Adrenal gland (tissue), 5 donors: Measurements from ENCODE around the gene IRF2BP2.

Experiments
- POLR2A ChIP-seq, 2 donors: fragments of 450-650 bp; IDR thresholded peaks; one replicate each; pipeline ENCODE4 v1.6.1; 2017; ENCODE audit warnings: antibody characterized with exemption in 2 of 2, mild to moderate bottlenecking in 2 of 2, moderate library complexity in 1 of 2
- TF ChIP-seq, protein P1 (sequence below), 6 experiments: fragments of 450-650 bp in 4 of 6; fragments of 200-600 bp in 2 of 6; sonication (generic) in 1 of 6; IDR thresholded peaks; 1 replicate in 5 of 6; 2 replicates in 1 of 6; pipeline versions ENCODE4 v1.5.1 to v1.8.0; 2016 to 2021; ENCODE audit warnings: antibody characterized with exemption in 6 of 6, mild to moderate bottlenecking in 2 of 6, moderate library complexity in 1 of 6
- donor health status: DM: no; HTN: no; CAD: no.

DNA sequence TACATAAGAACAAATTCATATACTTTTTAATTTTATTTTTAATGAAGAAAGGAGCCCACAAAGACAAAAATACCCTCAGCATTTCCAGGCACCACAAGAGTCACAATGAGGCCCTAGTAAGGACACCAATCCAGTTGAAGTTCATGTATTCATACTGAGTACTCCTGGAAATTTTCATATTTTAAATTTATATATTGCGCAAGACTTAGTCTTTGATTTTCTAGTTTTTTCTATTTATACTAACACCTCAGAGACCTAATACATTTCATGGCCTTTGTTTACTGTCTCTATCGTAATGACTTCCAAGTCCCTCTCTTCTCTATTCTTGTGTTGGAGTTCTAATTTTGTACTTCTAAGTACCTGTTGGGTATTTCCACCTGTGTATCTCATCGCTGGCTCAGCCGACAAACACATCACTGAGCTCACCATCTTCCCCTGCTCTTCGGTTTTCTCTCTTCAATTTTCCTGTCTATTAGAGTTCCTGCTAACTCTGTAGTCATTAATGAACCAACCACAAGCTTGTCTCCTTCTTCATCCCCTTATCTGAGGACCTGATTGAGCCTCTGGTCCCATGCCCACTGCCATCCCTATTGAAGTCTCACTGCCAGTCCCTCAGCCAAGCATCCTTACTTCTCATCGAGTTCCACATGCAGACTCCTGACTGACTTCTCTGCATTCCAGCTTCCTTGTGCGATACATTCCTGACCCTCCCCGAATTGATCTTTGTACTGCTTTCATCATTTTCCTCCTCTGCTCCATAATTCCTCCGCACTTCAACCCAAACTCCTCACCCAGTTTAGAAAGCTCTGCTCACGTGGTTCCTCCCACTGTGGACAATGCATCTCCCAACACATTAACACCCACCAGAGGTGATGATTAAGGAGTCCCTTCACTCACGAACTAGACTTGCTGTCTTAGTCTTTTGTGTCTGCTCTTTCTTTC lies 17.3 kb upstream of the IRF2BP2 start:
- TF ChIP-seq, protein P1, sequence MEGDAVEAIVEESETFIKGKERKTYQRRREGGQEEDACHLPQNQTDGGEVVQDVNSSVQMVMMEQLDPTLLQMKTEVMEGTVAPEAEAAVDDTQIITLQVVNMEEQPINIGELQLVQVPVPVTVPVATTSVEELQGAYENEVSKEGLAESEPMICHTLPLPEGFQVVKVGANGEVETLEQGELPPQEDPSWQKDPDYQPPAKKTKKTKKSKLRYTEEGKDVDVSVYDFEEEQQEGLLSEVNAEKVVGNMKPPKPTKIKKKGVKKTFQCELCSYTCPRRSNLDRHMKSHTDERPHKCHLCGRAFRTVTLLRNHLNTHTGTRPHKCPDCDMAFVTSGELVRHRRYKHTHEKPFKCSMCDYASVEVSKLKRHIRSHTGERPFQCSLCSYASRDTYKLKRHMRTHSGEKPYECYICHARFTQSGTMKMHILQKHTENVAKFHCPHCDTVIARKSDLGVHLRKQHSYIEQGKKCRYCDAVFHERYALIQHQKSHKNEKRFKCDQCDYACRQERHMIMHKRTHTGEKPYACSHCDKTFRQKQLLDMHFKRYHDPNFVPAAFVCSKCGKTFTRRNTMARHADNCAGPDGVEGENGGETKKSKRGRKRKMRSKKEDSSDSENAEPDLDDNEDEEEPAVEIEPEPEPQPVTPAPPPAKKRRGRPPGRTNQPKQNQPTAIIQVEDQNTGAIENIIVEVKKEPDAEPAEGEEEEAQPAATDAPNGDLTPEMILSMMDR (IDR thresholded peaks at IDR 0.05) = no peak
- no peak for TF ChIP-seq POLR2A (IDR thresholded peaks at IDR 0.05)
